Liver (tissue), 9 donors: ENCODE data around the gene INTS1. TPM values are rescaled to one million over a fixed set of nuclear protein-coding genes. Genes with fewer than 3 reads are reported as not detected.

Experiments
- DNase-seq: peaks from one replicate; pipeline ENCODE4 v3.0.0-alpha.2; 2017; ENCODE audit warnings: low spot score
- H3K27ac ChIP-seq, 2 donors: one replicate each; pipeline ENCODE4 v1.7.0; 2013; ENCODE audit warnings: inconsistent platforms in 2 of 2, low read length in 2 of 2, control low read depth in 1 of 2, low read depth in 1 of 2, mild to moderate bottlenecking in 1 of 2
- H3K27me3 ChIP-seq, 4 donors: one replicate each; pipeline versions ENCODE4 v1.6.1 to v1.7.0; 2013; ENCODE audit warnings: low read length in 3 of 4, inconsistent platforms in 1 of 4, mild to moderate bottlenecking in 1 of 4, moderate library complexity in 1 of 4; ENCODE audit not compliant: control insufficient read depth in 4 of 4, insufficient read depth in 4 of 4
- H3K36me3 ChIP-seq, 4 donors: one replicate each; pipeline versions ENCODE4 v1.6.1 to v1.7.0; 2013; ENCODE audit warnings: low read length in 3 of 4, mild to moderate bottlenecking in 3 of 4, low read depth in 1 of 4, moderate library complexity in 1 of 4; ENCODE audit not compliant: control insufficient read depth in 4 of 4, insufficient read depth in 3 of 4
- H3K4me1 ChIP-seq, 4 donors: one replicate each; pipeline versions ENCODE4 v1.6.1 to v1.7.0; 2013; ENCODE audit warnings: low read length in 3 of 4, mild to moderate bottlenecking in 3 of 4, moderate library complexity in 1 of 4; ENCODE audit not compliant: control insufficient read depth in 4 of 4, insufficient read depth in 4 of 4
- H3K4me3 ChIP-seq, 3 donors: one replicate each; pipeline versions ENCODE4 v1.6.1 to v1.7.0; 2013; ENCODE audit warnings: low read length in 3 of 3, control low read depth in 1 of 3, low read depth in 1 of 3, mild to moderate bottlenecking in 1 of 3
- H3K9ac ChIP-seq, 2 donors: one replicate each; pipeline ENCODE4 v1.7.0; 2013; ENCODE audit warnings: low read length in 2 of 2, mild to moderate bottlenecking in 2 of 2, moderate library complexity in 2 of 2, control low read depth in 1 of 2, low read depth in 1 of 2
- H3K9me3 ChIP-seq, 4 donors: one replicate each; pipeline versions ENCODE4 v1.6.1 to v1.7.0; 2013; ENCODE audit warnings: low read length in 3 of 4; ENCODE audit not compliant: control insufficient read depth in 4 of 4
- ATF3 ChIP-seq: IDR thresholded peaks from 2 replicates; pipeline ENCODE4 v1.6.1; 2016; ENCODE audit warnings: antibody characterized with exemption
- CTCF ChIP-seq: fragments of 150-350 bp; IDR thresholded peaks from 2 replicates; pipeline ENCODE4 v1.5.1; 2017; ENCODE audit warnings: improper control_type of control experiment, low read depth, low read length; ENCODE audit not compliant: missing input control
- EGR1 ChIP-seq, 2 donors: IDR thresholded peaks; 2 replicates each; pipeline ENCODE4 v1.6.1; 2016 to 2018; ENCODE audit warnings: antibody characterized with exemption in 2 of 2, low read depth in 2 of 2
- FOXA1 ChIP-seq: IDR thresholded peaks from 2 replicates; pipeline ENCODE4 v1.6.1; 2016; ENCODE audit warnings: antibody characterized with exemption
- FOXA2 ChIP-seq: IDR thresholded peaks from 2 replicates; pipeline ENCODE4 v1.6.1; 2016; ENCODE audit warnings: antibody characterized with exemption
- HNF4A ChIP-seq, 2 donors: conservative IDR thresholded peaks; 2 replicates each; pipeline ENCODE4 v1.6.1; 2016; ENCODE audit warnings: antibody characterized with exemption in 2 of 2, mild to moderate bottlenecking in 2 of 2
- HNF4G ChIP-seq: IDR thresholded peaks from 2 replicates; pipeline ENCODE4 v1.6.1; 2016; ENCODE audit warnings: antibody characterized with exemption
- JUND ChIP-seq, 2 donors: IDR thresholded peaks; 2 replicates each; pipeline ENCODE4 v1.6.1; 2016; ENCODE audit warnings: antibody characterized with exemption in 2 of 2
- MAX ChIP-seq: IDR thresholded peaks from 2 replicates; pipeline ENCODE4 v1.6.1; 2016; ENCODE audit warnings: antibody characterized with exemption
- NR2F2 ChIP-seq: IDR thresholded peaks from 2 replicates; pipeline ENCODE4 v1.6.1; 2016; ENCODE audit warnings: antibody characterized with exemption
- RAD21 ChIP-seq, 2 donors: IDR thresholded peaks; 2 replicates each; pipeline ENCODE4 v1.6.1; 2016; ENCODE audit warnings: antibody characterized with exemption in 2 of 2, mild to moderate bottlenecking in 2 of 2
- RXRA ChIP-seq, 2 donors: IDR thresholded peaks; 2 replicates each; pipeline ENCODE4 v1.6.1; 2017 to 2018; ENCODE audit warnings: antibody characterized with exemption in 2 of 2, mild to moderate bottlenecking in 1 of 2
- SP1 ChIP-seq: IDR thresholded peaks from 2 replicates; pipeline ENCODE4 v1.6.1; 2018; ENCODE audit warnings: antibody characterized with exemption, mild to moderate bottlenecking
- TAF1 ChIP-seq: conservative IDR thresholded peaks from 2 replicates; pipeline ENCODE4 v1.6.1; 2016; ENCODE audit warnings: antibody characterized with exemption, mild to moderate bottlenecking
- YY1 ChIP-seq: IDR thresholded peaks from 2 replicates; pipeline ENCODE4 v1.6.1; 2016; ENCODE audit warnings: antibody characterized with exemption, mild to moderate bottlenecking
- ZBTB33 ChIP-seq: IDR thresholded peaks from 2 replicates; pipeline ENCODE4 v1.6.1; 2016; ENCODE audit warnings: antibody characterized with exemption
- WGBS: extraction: QIAGEN DNeasy Blood & Tissue Kit; methylation state at CpG from one replicate; pipeline ENCODE4 v1.1.7; 2013; 5-methylcytosine and 5-hydroxymethylcytosine counted together
- polyA plus RNA-seq, 2 donors: library from polyadenylated mRNA; stranded (reverse) in 1 of 2; unstranded in 1 of 2; fragments of 200-250 nt in 1 of 2; fragments of >200 nt in 1 of 2; fragmentation: Nextera tagmentation in 1 of 2; extraction: Ambion mirVana in 1 of 2; gene quantifications; one replicate each; pipeline versions ENCODE4 v1.2.1 to v1.2.3, GENCODE V29; 2013 to 2015
- total RNA-seq, 2 donors: library from RNA; depleted of rRNA; stranded (reverse); fragments of >200 nt; gene quantifications; one replicate each; pipeline ENCODE4 v1.2.3, GENCODE V29; 2014
- donor health status: healthy.
- donor health status: healthy.
- donor health status: healthy.
- donor health status: healthy.
- donor health status: healthy.

INTS1 gene
- total and polyA plus RNA-seq, 4 donors: 14.6 to 37.9 (median 30.7) TPM

GRCh38 chr7:1535701-1536454 lies 31.7 kb upstream of the INTS1 start:
- peaks cover 3 to 15% (median 9%) of the 10 kb centered on the region in 4 donors for H3K36me3 ChIP-seq
- peak overlapping the region; percentile 89 to 94 for H3K27ac ChIP-seq
- WGBS: 91% methylated on average over 42 of the region's 42 CpGs
- TF ChIP-seq TAF1 (no peak), CTCF (no peak), EGR1 (IDR thresholded peaks at IDR 0.05; ENCODE audit: low read depth in 2 of 2) (no peak), HNF4G (no peak), JUND (IDR thresholded peaks at IDR 0.05) (no peak), RXRA (IDR thresholded peaks at IDR 0.05) (no peak), NR2F2 (no peak), FOXA2 (no peak), HNF4A (conservative IDR thresholded peaks at IDR 0.05) (no peak), RAD21 (IDR thresholded peaks at IDR 0.05) (no peak), ATF3 (no peak), MAX (no peak), ZBTB33 (no peak)
- no peak overlapping the region for H3K9ac ChIP-seq
- peaks cover 8 to 37% (median 26%) of the 10 kb centered on the region in 4 donors for H3K4me1 ChIP-seq
- no peak for DNase-seq
- no peaks in the 10 kb centered on the region for H3K27me3 ChIP-seq
- H3K4me3 ChIP-seq: no peak overlapping the region
- no peaks in the 10 kb centered on the region for H3K9me3 ChIP-seq

GRCh38 chr7:1535100-1535458 lies 30.9 kb upstream of the INTS1 start:
- Histone ChIP-seq H3K9ac (no peak overlapping the region), H3K4me1 (peaks cover 8 to 37% (median 28%) of the 10 kb centered on the region in 4 donors)

More at GRCh38 chr7:1535100-1535458, 30.9 kb upstream of the INTS1 start:
- H3K27me3 ChIP-seq: no peaks in the 10 kb centered on the region
- H3K27ac ChIP-seq: peak overlapping the region in 1 of 2 donors; percentile 26
- no peaks in the 10 kb centered on the region for H3K9me3 ChIP-seq
- no peak for TF ChIP-seq TAF1
- no peak for TF ChIP-seq RAD21 (IDR thresholded peaks at IDR 0.05)
- TF ChIP-seq JUND (IDR thresholded peaks at IDR 0.05): no peak
- no peak for TF ChIP-seq CTCF
- no peak for TF ChIP-seq SP1
- TF ChIP-seq RXRA (IDR thresholded peaks at IDR 0.05): no peak
- no peak for TF ChIP-seq FOXA1
- no peak for TF ChIP-seq NR2F2
- TF ChIP-seq YY1: no peak
- DNase-seq: no peak
- H3K36me3 ChIP-seq: peaks cover 0 to 11% (median 3%) of the 10 kb centered on the region in 4 donors
- H3K4me3 ChIP-seq: no peak overlapping the region
- WGBS: 79% methylated on average over 6 of the region's 6 CpGs
